ENCODE data around the gene GJB3.
"Not testable (repeated sequence)": the region's sequence is repeated elsewhere in the genome, so short reads cannot be mapped to it uniquely, and the experiment has no call there.

Gene GJB3

DNA sequence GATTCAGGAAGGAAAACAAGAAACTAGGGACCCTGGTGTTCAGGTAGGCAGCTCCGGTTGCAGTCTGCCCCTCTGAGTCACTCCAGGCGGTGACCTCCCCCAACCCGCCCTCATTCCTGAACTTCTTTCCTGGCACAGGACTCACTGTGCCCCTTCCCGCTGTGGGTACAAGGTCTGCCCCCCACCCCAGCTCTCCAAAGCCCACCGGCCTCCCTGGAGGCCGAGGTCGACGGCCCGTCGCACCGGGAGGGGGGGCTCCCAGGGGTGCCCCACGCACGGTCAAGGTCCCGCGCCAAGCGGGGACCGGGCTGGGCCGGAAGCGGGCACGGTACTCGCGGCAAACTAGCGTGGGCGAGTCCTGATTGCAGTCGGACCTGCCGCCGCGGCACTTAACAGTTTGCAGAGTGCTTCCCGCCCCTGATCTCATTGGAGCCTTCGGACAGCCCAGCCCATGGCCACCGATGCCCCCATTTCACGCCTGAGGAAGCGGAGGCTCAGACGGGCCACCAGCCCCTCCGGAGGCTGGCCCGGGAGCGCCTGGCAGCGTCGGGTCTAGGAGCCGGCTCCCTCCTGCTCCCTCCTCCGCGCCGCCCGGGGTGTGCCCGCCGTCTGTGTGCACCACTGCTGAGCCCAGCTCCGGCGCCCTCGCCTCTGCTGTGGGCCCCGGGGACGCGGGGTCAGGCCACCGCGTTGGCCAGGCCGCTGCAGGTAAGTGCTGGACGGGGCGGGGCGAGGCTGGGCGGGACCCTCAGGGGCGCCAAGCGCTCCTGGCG, at the start of gene GJB3:
GJB3 (plus strand) TSS at position 144 of the 773 bp plus-strand sequence. CDS start 3,549 bp downstream, outside the sequence.
- no peak for DNase-seq (ENCODE audit: low spot score)

DNA sequence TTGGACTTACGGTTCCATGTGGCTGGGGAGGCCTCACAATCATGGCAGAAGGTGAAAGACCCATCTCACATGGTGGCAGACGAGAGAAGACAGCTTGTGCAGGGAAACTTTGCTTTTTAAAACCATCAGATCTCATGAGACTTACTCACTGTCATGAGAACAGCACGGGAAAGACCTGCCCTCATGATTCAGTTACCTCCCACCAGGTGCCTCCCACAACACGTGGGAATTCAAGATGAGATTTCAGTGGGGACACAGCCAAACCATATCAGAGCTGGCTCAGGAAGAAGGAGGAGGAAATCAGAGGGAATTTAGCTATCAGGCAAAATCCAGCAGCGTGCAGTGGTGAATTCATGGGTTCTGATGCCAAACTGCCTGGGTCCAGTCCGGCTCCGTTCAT, 48.2 kb upstream of the GJB3 start:
- not testable (repeated sequence) for DNase-seq (ENCODE audit: low spot score)

- no peak for DNase-seq (ENCODE audit: low spot score)
Observed at GRCh38 chr1:34736692-34737091, 44.3 kb upstream of the GJB3 start.

- not testable (repeated sequence) for DNase-seq (ENCODE audit: low spot score)
Observed at GRCh38 chr1:34737236-34737635, 43.8 kb upstream of the GJB3 start.

DNA sequence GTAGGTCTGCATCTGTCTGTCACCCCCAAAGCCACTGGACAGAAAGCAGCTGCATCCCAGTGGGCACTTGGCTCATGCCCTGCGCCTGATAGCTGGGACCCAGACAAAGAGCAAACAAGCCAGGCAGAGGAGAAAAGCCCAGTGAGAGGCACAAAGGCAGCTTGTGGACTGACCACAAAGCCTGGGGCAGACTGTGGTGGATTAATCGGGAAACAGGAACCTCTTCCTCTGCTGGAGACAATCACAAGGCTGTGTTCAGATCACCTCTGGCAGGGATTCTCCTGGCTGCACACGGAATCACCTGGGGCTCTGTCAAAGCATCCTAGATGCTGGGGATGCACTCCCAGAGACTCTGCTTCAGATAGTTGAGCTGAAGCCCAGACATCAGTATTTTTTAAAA, 41.4 kb upstream of the GJB3 start:
- no peak for DNase-seq (ENCODE audit: low spot score)

GRCh38 chr1:34740161-34740868, 40.7 kb upstream of the GJB3 start:
- no peak for DNase-seq (ENCODE audit: low spot score)

- DNase-seq (ENCODE audit: low spot score): peak; percentile 29
Observed at GRCh38 chr1:34742667-34743270, 38.2 kb upstream of the GJB3 start.

- DNase-seq (ENCODE audit: low spot score): no peak
Observed at GRCh38 chr1:34743775-34744174, 37.2 kb upstream of the GJB3 start.

GRCh38 chr1:34744851-34745250, 36.2 kb upstream of the GJB3 start:
- DNase-seq (ENCODE audit: low spot score): no peak

GRCh38 chr1:34745666-34746065, 35.3 kb upstream of the GJB3 start:
- DNase-seq (ENCODE audit: low spot score): no peak

- DNase-seq (ENCODE audit: low spot score): no peak
Observed at GRCh38 chr1:34746101-34746500, 34.9 kb upstream of the GJB3 start.

DNA sequence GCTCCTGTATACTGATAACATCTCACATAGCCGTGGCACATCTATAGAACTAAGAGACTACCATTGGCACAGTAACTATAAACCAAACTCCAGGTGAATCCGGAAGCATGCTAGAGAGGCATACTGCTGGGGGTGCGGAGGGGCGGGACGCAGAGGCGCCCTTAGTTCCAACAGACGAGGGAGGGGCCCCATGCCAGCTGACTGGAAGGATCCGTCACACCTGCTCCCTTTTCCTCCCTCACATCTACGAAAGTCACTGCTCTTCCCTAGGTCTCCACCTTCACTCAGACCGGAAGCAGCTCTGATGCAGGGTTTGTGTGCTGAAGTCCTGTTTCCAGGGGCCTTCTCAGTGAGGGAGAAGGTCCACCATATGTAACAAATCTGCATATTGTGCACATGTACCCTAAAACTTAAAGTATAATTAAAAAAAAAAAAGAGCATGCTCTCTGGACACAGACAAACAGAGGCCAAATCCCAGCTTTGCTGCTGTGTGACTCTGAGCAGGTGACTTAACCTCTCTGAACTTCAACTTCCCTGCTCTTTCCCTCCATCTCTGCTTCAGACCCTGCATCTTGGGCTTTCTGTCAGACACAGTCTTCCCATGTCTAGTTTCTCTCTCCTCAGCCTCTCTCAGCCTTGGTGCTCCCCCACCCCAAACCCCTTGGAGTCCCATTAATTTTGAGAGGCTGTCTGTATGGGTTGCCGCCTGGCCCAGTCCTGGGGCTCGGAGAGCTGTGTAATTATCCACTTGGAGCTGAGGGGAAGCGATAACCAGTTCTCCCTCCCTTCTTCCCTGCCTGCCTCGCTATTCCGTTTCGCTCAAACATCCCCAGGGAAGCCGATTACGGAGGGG, 34.0 kb upstream of the GJB3 start:
- no peak for DNase-seq (ENCODE audit: low spot score)

- no peak for DNase-seq (ENCODE audit: low spot score)
Observed at GRCh38 chr1:34747638-34747941, 33.4 kb upstream of the GJB3 start.

DNA sequence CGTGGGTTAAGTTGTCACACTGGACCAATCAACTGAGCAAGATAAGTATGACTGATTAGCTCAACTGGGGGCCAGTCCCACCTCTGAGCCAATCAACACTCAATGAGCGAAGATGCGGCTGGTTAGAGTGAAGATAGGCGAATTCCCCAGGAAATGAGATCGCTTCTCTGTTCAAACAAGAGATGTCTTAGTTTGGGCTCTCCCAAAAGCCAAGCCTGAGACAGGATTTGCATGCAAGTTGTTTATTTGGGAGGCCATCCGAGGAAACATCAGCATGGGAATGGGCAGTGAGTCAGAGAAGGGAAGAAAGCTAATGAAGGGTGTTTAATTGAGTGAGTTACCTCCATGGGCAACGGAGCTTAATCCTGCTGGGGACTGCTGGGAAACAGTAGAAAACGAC, 31.0 kb upstream of the GJB3 start:
- no peak for DNase-seq (ENCODE audit: low spot score)

DNA sequence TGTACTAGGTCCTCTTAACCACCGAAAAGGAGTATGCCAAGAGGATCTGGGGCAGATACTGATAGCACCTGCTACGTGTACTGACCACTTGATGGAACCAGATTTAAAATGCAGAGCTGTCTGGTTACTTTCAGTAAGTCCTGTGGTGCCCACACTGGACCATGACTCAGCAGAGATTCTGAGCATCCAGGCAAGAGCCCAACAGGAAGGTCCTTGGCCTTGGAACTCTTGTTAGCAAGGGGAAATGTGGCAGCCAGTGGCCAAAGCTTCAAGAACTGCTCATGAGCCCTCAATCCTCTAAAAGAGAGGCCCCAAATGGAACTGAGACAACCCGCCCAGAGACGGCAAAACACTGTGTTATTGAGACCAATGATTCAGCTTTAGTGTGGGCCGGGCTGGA, 30.4 kb upstream of the GJB3 start:
- no peak for DNase-seq (ENCODE audit: low spot score)

GRCh38 chr1:34753163-34753562, 27.9 kb upstream of the GJB3 start:
- no peak for DNase-seq (ENCODE audit: low spot score)

- no peak for DNase-seq (ENCODE audit: low spot score)
Observed at GRCh38 chr1:34754964-34755637, 25.9 kb upstream of the GJB3 start, which contains the start of gene GJB5. Gene GJB5, plus strand, starts transcription at chr1:34755047. Its CDS starts 2,284 bp downstream, at chr1:34757331.

DNA sequence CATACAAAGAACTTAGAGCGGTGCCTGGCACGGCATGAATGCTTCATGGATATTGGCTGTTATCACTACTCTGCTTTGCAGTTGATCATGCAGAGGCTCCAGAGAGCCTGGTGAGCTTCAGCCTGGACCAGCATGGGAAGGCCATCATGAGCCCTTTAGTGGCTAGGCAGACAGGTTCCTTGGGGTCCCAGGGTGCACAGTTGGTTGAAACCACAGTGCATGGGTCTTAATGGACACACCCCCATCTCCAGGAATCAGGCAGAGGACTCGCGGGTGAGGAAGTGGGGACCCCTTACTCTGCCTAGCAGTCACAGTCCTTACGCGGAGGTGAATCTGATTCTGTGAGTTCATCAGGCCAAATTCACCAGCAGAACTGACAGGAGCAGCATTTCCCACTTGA, 25.1 kb upstream of the GJB3 start:
- no peak for DNase-seq (ENCODE audit: low spot score)

GRCh38 chr1:34757386-34757785, 23.6 kb upstream of the GJB3 start:
- no peak for DNase-seq (ENCODE audit: low spot score)

GRCh38 chr1:34758751-34759150, 22.3 kb upstream of the GJB3 start:
- DNase-seq (ENCODE audit: low spot score): no peak

- DNase-seq (ENCODE audit: low spot score): no peak
Observed at GRCh38 chr1:34759503-34760357, 21.3 kb upstream of the GJB3 start, which contains the start of gene GJB4. Gene GJB4, plus strand, starts transcription at chr1:34759740. Its CDS starts 1,515 bp downstream, at chr1:34761255.
